Measurements from ENCODE around the gene OVOL3.

The OVOL3 gene

DNA sequence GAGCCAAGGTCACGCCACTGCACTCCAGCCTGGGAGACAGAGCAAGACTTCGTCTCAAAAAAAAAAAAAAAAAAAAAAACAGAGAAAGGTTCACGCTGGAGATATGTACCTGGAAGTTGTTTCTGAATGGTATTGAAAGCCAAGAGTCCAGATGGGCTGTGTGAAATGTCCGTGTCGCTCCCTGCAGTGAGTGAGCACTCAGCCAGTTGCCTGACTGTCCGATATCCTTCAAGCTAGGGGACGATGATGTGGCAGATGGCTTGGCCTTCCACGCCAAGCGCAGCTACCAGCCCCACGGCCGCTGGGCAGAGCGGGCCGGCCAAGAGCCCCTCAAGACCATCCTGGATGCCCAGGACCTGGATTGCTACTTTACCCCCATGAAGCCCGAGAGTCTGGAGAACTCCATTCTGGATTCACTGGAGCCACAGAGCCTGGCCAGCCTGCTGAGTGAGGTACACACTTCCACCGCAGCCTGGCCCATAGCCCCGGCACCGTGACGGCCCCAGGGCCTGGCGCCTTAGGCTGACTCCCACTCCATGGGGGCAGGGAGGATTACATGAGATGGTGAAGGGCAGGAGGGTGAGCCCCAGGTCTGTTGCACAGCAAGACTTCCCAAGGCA, 11.7 kb upstream of the OVOL3 start:
- DNase-seq (ENCODE audit: low read depth) = no peak
- H3K4me3 ChIP-seq (ENCODE audit: low read depth, low read length) = no peak overlapping the region

DNA sequence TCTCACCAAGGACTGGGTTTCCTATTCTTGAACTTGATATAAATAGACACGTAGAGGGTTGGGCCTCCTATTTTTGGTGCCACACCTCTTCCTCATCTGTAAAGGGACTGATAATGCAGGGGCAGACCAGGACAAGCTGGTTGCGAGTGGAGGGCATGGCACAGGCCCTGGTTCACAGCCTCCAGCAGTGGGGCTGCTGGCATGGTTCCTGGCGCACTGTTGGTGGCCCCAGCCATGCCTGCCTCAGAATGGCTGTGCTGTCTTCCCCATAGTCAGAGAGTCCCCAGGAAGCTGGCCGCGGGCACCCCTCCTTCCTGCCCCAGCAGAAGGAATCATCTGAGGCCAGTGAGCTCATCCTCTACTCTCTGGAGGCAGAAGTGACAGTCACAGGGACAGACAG, 10.5 kb upstream of the OVOL3 start:
- DNase-seq (ENCODE audit: low read depth) = no peak
- no peak overlapping the region for H3K4me3 ChIP-seq (ENCODE audit: low read depth, low read length)

DNA sequence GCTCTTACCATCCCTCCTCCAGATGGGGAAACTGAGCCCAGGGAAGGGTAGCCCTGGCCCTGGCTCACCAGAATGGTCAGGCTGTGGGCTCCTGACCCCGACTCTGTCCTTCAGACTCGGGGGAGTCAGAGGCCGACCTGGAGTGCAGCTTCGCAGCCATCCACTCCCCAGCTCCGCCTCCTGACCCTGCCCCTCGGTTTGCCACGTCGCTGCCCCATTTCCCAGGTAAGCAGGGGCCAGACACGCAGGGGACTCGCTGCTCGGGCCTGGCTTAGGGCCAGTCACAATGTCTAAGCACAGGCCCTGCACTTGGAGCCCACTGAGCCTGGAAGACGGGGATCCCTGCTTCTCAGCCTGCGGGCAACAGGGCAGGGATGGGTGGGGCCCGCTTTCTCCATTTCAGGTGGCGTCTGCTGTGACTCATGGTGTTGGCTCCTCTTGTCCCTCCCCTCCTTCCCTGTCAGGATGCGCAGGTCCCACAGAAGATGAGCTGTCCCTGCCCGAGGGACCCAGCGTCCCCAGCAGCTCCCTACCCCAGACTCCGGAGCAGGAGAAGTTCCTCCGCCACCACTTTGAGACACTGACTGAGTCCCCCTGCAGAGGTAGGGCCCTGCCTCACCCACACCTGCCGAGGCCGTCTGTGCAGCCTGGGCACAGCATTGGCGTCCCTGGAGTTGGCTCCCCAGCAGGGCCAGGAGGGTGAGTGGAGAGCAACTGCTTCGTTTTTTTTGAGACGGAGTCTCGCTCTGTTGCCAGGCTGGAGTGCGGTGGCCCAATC, 9.2 kb upstream of the OVOL3 start:
- H3K4me3 ChIP-seq (ENCODE audit: low read depth, low read length) = no peak overlapping the region
- DNase-seq (ENCODE audit: low read depth) = no peak

- no peak for DNase-seq (ENCODE audit: low read depth)
- H3K4me3 ChIP-seq (ENCODE audit: low read depth, low read length) = no peak overlapping the region
Measured at GRCh38 chr19:36103040-36103626, 7.8 kb upstream of the OVOL3 start.

GRCh38 chr19:36103842-36104552, 6.9 kb upstream of the OVOL3 start:
- no peak for DNase-seq (ENCODE audit: low read depth)
- H3K4me3 ChIP-seq (ENCODE audit: low read depth, low read length) = no peak overlapping the region

- H3K4me3 ChIP-seq (ENCODE audit: low read depth, low read length) = no peak overlapping the region
- no peak for DNase-seq (ENCODE audit: low read depth)
Measured at GRCh38 chr19:36106441-36106840, 4.5 kb upstream of the OVOL3 start.

DNA sequence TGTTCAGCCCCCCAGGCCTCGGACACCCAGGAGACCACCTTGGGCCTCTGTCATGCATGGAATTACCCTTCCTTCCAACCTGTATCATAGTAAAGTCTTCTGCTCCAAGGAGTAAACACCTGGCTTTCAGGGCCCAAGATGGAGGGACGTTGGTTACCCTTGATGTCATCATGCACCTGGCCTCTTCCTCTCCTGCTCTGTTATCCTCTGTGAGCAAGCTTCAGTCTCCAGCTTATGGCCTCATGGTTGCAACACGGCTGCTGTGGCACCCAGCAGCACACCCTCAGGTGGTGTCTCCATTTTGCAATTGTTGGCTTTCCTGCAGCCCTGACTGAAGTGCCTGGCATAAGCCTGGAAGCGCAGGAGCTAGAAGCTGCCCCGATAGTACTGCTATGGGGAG, 4.0 kb upstream of the OVOL3 start:
- H3K4me3 ChIP-seq (ENCODE audit: low read depth, low read length) = no peak overlapping the region
- DNase-seq (ENCODE audit: low read depth) = no peak

GRCh38 chr19:36108684-36109083, 2.3 kb upstream of the OVOL3 start:
- H3K4me3 ChIP-seq (ENCODE audit: low read depth, low read length) = no peak overlapping the region
- no peak for DNase-seq (ENCODE audit: low read depth)

DNA sequence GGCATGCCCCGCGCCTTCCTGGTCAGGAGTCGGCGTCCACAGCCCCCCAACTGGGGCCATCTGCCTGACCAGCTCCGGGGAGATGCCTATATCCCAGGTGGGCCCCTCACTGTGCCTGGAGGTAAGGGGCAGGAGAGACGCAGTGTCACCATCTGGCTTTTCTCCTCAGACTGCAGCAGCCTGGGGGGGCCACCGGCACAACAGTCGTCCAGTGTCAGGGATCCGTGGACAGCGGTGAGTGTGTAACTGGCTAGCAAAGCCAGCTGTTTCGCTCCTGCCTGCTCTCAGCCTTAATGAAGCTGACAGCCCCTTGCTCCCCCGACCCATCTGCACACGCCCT, 227 bp downstream of the OVOL3 start:
- no peak overlapping the region for H3K4me3 ChIP-seq (ENCODE audit: low read depth, low read length)
- DNase-seq (ENCODE audit: low read depth) = no peak

DNA sequence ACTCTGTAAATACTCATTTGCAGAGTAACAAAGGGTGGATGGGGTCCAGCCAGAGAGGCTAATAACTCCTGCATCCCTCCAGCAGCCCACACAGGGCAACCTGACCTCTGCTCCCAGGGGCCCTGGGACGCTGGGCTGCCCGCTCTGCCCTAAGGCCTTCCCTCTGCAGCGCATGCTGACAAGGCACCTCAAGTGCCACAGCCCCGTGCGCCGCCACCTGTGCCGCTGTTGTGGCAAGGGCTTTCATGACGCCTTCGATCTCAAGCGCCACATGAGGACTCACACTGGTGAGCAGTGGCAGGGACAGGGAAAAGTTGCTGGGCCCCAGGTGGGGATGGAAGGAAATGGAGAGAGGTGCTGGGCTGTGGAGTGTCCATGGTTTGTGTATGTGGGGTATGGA, 1.7 kb downstream of the OVOL3 start:
- H3K4me3 ChIP-seq (ENCODE audit: low read depth, low read length) = no peak overlapping the region
- no peak for DNase-seq (ENCODE audit: low read depth)

DNA sequence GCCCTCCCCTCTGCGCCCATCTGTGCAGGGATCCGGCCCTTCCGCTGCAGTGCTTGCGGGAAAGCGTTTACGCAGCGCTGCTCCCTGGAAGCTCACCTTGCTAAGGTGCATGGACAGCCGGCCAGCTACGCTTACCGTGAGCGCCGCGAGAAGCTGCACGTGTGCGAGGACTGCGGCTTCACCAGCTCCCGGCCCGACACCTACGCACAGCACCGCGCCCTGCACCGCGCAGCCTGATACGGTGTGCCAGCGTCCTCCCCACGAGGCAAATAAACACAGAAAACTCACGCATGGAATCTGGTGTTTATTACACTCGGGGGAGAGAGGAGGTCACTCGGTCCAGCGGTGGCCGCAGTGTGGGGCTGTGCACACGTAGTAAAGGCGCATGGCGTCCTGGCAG, 2.5 kb downstream of the OVOL3 start:
- H3K4me3 ChIP-seq (ENCODE audit: low read depth, low read length) = peak overlapping the region; percentile 90
- no peak for DNase-seq (ENCODE audit: low read depth)

GRCh38 chr19:36113894-36114720, 3.2 kb downstream of the OVOL3 start:
- H3K4me3 ChIP-seq (ENCODE audit: low read depth, low read length) = peak overlapping the region; percentile 90
- no peak for DNase-seq (ENCODE audit: low read depth)

DNA sequence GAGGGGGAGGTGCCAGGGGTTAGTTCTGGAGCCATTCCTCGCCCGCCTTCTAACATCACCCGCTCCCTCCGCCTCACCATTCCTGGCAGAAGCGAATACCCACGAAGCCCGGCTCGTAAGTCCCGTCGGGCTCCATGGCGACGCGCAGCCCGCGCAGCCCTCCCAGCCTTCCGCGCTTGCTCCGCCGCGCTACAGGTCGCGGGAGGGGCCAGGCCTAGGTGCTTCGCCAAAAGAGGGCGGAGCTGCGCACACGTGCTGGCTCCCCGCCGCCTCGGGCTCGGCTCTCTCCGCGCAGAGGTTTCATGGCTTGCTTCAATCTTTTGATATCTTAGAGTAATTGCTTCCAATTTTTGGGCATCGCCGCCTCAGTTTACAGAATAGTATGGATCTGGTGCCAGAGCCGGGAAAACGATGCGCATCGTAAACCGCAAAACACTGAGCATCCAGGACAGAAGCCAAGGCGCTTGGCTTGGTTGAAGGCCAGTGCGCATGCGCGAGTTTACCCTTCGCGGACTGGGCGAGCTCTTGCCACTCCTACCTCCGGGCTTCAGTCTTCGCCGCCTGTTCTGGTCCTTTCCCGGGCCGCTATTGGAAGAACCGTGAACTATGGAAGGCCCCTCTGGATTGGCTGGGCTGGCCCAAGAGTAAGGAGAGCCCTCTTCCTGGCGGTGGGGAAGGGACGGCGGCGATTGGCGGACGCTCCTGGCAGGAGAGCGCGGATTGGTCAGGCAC, 3.9 kb downstream of the OVOL3 start, which contains the start of gene POLR2I:
Gene POLR2I (minus strand): TSS at position 155 of the 732 bp plus-strand sequence. CDS start 19 bp downstream, at position 136.
- peak within 1 kb of the TSS; percentile 90 for H3K4me3 ChIP-seq (ENCODE audit: low read depth, low read length)
- DNase-seq (ENCODE audit: low read depth) = peak; percentile 99

GRCh38 chr19:36115453-36116343, 4.8 kb downstream of the OVOL3 start, which contains the start of gene TBCB:
TSS of gene TBCB (plus strand) at chr19:36115468. CDS start at chr19:36115561, 93 bp downstream.
- H3K4me3 ChIP-seq (ENCODE audit: low read depth, low read length) = peak within 1 kb of the TSS; percentile 90
- DNase-seq (ENCODE audit: low read depth) = no peak

DNA sequence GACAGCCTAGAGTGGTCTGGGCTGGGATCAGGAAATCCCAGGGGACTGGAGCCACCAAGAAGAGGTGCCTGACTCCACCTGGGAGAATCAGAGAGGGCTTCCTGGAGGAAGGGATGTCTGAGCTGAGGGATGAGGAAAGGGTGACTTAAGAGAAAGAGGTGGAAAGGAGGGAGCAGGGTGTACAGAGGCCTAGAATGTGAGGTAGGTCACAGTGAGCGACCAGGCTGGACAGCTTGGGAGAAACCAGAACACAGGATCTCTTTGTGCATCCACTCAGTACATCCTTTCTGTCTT, 5.3 kb downstream of the OVOL3 start:
- no peak for DNase-seq (ENCODE audit: low read depth)
- H3K4me3 ChIP-seq (ENCODE audit: low read depth, low read length) = peak overlapping the region; percentile 90

- no peak for DNase-seq (ENCODE audit: low read depth)
- H3K4me3 ChIP-seq (ENCODE audit: low read depth, low read length) = no peak overlapping the region
Measured at GRCh38 chr19:36120092-36120983, 9.4 kb downstream of the OVOL3 start.

DNA sequence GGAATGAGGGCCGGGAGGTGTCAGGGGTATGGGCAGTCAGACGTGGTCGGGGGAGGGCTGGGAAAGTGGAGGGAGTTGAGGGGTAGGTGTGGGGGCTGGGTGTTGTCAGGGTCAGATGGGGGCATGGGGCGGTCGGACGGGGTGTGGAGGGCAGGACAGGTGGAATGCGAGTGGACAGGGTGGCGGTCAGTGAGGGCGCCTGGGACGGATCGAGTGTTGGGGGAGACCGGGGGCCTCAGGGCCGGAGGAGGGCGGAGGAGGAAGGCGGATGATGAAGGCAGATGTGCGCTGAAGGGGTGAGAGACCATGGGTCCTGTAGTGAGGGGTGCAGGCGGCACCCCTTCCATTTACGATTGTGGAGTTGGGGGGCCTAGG, 10.0 kb downstream of the OVOL3 start:
- H3K4me3 ChIP-seq (ENCODE audit: low read depth, low read length) = no peak overlapping the region
- no peak for DNase-seq (ENCODE audit: low read depth)

Data from skeletal muscle cell (primary cell).